Osteocyte (in vitro differentiated cells): ENCODE measurements around the gene CUTC. TPM values are rescaled to one million over a fixed set of nuclear protein-coding genes. Genes with fewer than 3 reads are reported as not detected.

Experiments
- DNase-seq: peaks from one replicate; pipeline ENCODE4 v3.0.0; 2021; ENCODE audit warnings: mixed read lengths; ENCODE audit not compliant: unreplicated experiment; ENCODE audit errors: extremely low spot score
- H3K27ac Mint-ChIP-seq: one replicate; pipeline ENCODE4 v1.8.0; 2021; ENCODE audit warnings: mild to moderate bottlenecking, mixed read lengths; ENCODE audit not compliant: unreplicated experiment
- H3K27me3 Mint-ChIP-seq: one replicate; pipeline ENCODE4 v1.8.0; 2021; ENCODE audit warnings: mixed read lengths; ENCODE audit not compliant: unreplicated experiment
- H3K36me3 Mint-ChIP-seq: one replicate; pipeline ENCODE4 v1.8.0; 2021; ENCODE audit warnings: mixed read lengths; ENCODE audit not compliant: unreplicated experiment
- H3K4me1 Mint-ChIP-seq: one replicate; pipeline ENCODE4 v1.8.0; 2021; ENCODE audit warnings: mixed read lengths; ENCODE audit not compliant: unreplicated experiment
- H3K4me3 Mint-ChIP-seq: one replicate; pipeline ENCODE4 v1.8.0; 2021; ENCODE audit warnings: mild to moderate bottlenecking, moderate library complexity, mixed read lengths; ENCODE audit not compliant: unreplicated experiment
- H3K9me3 Mint-ChIP-seq: one replicate; pipeline ENCODE4 v1.8.0; 2021; ENCODE audit warnings: mixed read lengths; ENCODE audit not compliant: unreplicated experiment
- total RNA-seq: library from RNA; stranded (reverse); gene quantifications from 2 replicates; pipeline ENCODE4 v1.2.1, GENCODE V29; 2021
- TF ChIP-seq, protein P1 (sequence below): fragments of 200-600 bp; sonication (generic); IDR thresholded peaks from 2 replicates; pipeline ENCODE4 v1.5.0; 2021; ENCODE audit warnings: antibody characterized with exemption, mild to moderate bottlenecking, moderate library complexity

The CUTC gene
- total RNA-seq, 1 donor from 2014 or later: 16.6 TPM

DNA sequence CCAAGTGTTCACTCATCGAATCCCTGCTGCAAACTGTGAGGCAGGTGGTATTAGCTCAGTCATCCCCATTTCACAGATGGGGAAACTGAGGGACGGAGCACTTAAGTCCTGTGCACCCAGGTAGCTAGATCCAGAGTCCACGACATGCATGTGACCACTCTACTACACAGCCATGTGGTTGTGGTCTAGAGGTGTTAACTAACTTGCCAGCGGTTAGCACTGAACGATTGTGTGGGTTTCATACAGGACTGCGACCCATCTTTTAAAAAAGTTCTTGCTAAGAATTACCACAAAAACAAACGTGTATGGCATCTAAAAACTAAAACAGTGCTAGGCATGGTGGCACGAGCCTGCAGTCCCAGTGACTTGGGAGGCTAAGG lies 34.3 kb downstream of the CUTC start:
- Mint-ChIP-seq H3K9me3 (peaks cover 3% of the 10 kb centered on the region), H3K27me3 (no peaks in the 10 kb centered on the region), H3K27ac (no peak overlapping the region), H3K4me1 (peaks cover 18% of the 10 kb centered on the region), H3K36me3 (peaks cover 16% of the 10 kb centered on the region), H3K4me3 (no peak overlapping the region)
- TF ChIP-seq, protein P1, sequence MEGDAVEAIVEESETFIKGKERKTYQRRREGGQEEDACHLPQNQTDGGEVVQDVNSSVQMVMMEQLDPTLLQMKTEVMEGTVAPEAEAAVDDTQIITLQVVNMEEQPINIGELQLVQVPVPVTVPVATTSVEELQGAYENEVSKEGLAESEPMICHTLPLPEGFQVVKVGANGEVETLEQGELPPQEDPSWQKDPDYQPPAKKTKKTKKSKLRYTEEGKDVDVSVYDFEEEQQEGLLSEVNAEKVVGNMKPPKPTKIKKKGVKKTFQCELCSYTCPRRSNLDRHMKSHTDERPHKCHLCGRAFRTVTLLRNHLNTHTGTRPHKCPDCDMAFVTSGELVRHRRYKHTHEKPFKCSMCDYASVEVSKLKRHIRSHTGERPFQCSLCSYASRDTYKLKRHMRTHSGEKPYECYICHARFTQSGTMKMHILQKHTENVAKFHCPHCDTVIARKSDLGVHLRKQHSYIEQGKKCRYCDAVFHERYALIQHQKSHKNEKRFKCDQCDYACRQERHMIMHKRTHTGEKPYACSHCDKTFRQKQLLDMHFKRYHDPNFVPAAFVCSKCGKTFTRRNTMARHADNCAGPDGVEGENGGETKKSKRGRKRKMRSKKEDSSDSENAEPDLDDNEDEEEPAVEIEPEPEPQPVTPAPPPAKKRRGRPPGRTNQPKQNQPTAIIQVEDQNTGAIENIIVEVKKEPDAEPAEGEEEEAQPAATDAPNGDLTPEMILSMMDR: no peak
- no peak for DNase-seq

DNA sequence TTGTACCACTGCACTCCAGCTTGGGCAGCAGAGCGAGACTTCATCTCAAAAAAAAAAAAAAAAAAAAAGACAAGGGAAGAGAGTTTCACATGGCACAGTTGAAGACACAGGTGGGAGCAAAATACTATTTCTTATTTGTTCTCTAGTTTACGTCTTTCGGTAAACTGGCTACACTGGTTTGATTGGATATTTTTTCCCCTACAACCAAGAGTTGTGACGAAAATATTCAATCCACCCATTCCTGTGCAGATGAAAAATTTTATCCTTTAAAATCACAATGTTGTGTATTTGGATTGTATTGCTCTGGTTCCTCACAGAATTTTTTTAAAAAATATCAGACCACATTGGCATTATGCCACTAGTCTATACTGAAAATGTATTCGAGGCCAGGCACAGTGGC lies 35.9 kb downstream of the CUTC start:
- Mint-ChIP-seq H3K4me3 (no peak overlapping the region), H3K9me3 (peaks cover 3% of the 10 kb centered on the region), H3K4me1 (peaks cover 18% of the 10 kb centered on the region), H3K27ac (no peak overlapping the region), H3K27me3 (no peaks in the 10 kb centered on the region), H3K36me3 (peaks cover 5% of the 10 kb centered on the region)
- no peak for DNase-seq
- TF ChIP-seq, protein P1: no peak

DNA sequence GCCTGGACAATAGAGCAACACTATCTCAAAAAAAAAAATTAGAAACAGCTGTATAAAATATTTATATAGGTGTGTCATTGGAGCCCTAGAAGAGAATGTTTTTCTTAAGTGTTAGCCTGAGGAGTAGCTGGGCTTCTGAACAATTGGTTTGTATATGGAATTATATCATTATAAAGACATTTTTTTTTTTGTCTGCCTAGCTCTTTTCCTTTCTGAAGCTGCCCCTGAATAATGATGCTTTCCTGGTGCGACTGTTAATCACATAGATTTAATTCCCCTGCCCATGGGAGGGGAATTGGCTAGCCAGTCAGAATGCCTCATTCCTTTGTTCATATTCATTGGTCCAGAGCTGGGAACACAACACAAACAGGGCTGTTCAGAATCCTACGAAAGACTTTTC lies 36.5 kb downstream of the CUTC start:
- TF ChIP-seq, protein P1: no peak
- no peak overlapping the region for H3K27ac Mint-ChIP-seq
- H3K36me3 Mint-ChIP-seq: peaks cover 3% of the 10 kb centered on the region
- peaks cover 18% of the 10 kb centered on the region for H3K4me1 Mint-ChIP-seq
- H3K9me3 Mint-ChIP-seq: no peaks in the 10 kb centered on the region
- DNase-seq: no peak
- H3K4me3 Mint-ChIP-seq: no peak overlapping the region
- H3K27me3 Mint-ChIP-seq: no peaks in the 10 kb centered on the region

DNA sequence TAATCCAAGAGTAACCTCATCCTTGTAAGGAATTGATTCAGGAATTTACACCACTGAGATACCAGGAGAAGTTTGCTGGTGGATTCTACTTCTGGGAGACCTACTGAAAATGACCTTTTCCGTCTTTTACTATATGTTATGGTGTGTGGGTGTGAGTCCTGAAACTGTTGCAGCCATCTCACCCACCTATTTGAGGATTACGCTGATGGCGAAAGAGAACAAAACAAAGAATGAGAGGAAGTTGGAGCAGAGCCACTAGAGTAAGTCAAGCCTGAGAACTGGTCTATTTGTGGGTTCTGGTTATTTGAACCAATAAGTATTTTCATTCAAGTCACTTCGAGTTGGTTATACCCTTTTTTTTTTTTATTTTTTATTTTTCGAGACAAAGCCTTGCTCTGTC lies 37.7 kb downstream of the CUTC start:
- Mint-ChIP-seq H3K4me3 (no peak overlapping the region), H3K27ac (no peak overlapping the region), H3K4me1 (peaks cover 18% of the 10 kb centered on the region), H3K9me3 (no peaks in the 10 kb centered on the region), H3K27me3 (no peaks in the 10 kb centered on the region), H3K36me3 (no peaks in the 10 kb centered on the region)
- TF ChIP-seq, protein P1: no peak
- no peak for DNase-seq

DNA sequence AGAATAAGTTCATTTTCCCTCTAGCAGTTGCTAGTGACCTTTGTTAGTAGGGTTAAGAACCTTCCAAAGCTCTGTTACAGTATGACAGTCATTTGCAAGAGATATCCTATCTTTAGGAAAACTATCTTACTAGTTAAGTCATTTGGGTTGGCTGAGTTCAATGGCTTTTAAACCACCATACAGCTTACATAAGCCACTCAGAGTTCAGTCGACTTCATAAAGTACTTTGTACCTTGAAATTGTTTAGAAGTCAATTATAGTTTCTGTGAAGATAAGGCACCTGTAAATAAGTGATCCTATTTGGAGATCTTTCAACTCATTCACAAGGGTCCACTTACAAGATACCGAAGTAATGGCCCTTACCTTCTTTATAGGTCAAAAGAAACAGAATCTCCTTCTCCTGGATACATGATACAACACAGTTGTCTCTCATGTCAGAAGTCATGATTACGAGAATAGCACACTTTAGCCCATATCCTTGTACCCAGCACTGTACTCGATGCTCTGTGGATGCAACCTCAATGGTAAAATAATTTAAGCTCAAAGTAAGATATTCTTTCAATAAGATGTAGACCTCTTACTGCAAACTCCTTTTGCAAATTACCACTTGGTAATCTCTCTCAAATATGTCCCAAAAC lies 38.5 kb downstream of the CUTC start:
- Mint-ChIP-seq H3K4me1 (peaks cover 19% of the 10 kb centered on the region), H3K36me3 (no peaks in the 10 kb centered on the region), H3K4me3 (no peak overlapping the region), H3K9me3 (no peaks in the 10 kb centered on the region), H3K27me3 (no peaks in the 10 kb centered on the region), H3K27ac (no peak overlapping the region)
- TF ChIP-seq, protein P1: no peak
- DNase-seq: no peak
